ENCODE measurements around the gene AK8. TPM values are rescaled to one million over a fixed set of nuclear protein-coding genes. Genes with fewer than 3 reads are reported as not detected.
A peak's percentile ranks its signal among the peaks of the same experiment; 100 is the strongest.

Gene AK8
- total RNA-seq: 0.31 TPM

GRCh38 chr9:132877824-132878694 lies at the start of gene AK8:
AK8 (minus strand) TSS chr9:132878284; CDS start chr9:132878255, 29 bp downstream.
- DNase-seq: peak; percentile 85

DNA sequence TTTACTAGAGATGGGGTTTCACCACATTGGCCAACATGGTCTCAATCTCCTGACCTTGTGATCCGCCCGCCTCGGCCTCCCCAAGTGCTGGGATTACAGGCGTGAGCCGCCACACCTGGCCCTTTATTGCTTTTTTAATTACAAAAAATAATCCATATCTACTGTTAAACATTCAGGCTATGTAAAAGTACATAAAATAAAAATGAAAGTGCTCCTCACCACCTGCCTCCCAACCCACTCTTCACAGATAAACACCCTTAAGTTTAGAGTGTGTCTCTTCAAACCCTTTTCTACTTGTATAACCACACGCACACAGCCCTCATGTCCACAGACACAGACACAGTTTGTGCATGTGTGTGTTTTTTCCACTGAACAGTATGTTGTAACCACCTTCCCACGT lies 49.6 kb upstream of the AK8 start:
- DNase-seq: no peak

GRCh38 chr9:132923346-132923902 lies 45.3 kb upstream of the AK8 start:
- no peak for DNase-seq

DNA sequence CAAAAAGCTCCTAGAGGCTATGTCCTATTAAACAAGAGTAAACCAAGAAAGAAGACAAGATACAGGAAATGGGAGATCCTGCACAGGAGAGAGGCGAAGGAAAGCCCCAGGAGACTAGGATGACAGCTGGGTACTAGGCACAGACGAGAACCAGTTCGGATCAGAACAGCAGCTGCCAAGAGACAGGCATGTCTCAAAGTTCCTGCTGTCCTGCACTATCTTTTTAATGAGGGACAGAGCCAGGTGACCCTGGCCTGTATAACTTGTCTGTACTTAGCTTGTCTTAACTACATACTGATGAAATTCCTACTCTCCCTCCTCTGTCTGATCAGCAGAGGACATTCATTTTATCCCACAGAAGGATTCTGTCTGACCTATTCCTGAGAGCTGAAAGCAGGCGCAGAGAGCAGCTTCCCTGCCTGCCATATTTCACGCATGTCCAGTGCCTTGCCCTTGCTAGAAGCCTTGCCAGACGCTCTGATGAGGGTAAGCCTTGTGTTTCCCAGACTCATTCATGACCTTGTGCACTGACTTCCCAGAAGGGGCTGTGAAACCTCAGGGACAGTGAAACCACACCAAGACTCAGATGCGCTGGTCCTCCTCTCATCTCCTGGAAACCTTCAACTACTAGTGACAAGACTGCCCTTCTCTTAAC lies 41.7 kb upstream of the AK8 start:
- peak; percentile 68 for DNase-seq

GRCh38 chr9:132914924-132915323 lies 36.8 kb upstream of the AK8 start:
- DNase-seq: no peak

DNA sequence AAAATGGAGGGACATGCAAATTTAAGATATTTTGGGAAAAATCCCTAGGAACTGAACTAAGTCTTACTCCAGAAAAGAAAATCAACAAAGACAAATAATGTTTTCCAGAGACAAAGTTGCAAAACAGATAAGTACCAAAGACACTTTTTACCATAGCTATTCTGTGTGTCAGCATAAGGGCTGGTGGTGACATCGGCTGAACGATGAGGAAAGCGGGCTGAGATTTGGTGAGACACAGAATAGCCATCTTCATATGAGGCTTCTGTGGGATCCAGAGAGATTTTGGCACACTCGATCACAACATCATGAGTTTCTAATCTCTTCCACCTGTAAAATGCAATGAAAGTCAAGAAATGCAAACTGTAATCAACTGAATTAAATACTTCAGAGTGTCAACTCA lies 34.0 kb upstream of the AK8 start:
- DNase-seq: no peak

DNA sequence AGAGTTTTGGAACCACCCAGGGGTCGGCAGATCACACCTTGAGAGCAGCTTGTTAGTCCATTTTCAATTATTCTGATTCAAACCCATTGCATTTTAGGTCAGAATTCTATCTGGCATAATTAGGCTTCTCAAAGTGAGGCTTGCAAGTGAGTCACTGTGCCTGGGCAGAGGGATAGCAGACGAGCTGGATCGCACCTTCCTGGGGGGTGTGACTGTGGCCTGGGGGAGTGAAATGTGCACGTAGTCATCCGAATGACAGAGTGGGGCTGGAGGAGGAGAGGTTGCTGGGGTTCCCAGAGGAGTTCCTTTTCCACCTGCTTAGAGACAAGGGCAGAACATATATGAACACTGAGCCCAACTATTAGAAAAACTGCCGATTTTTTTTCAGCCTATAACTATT lies 32.3 kb upstream of the AK8 start:
- DNase-seq: no peak

GRCh38 chr9:132909311-132909710 lies 31.2 kb upstream of the AK8 start:
- no peak for DNase-seq

DNA sequence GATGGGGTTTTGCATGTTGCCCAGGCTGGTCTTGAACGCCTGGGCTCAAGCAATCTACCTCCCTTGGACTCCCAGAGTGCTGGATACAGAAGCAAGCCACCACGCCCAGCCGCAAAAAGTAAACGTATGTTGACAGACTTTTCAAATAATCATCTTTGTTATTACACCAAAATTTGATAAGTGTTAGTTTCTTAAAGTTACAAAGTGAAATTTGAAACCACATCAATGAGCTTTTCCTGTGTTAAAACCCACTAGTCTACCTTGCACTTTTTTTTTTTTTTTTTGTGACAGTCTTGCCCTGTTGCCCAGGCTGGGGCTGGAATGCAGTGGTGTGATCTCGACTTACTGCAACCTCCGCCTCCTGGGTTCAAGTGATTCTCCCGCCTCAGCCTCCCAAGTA lies 30.6 kb upstream of the AK8 start:
- no peak for DNase-seq

GRCh38 chr9:132905726-132906125 lies 27.6 kb upstream of the AK8 start:
- no peak for DNase-seq

DNA sequence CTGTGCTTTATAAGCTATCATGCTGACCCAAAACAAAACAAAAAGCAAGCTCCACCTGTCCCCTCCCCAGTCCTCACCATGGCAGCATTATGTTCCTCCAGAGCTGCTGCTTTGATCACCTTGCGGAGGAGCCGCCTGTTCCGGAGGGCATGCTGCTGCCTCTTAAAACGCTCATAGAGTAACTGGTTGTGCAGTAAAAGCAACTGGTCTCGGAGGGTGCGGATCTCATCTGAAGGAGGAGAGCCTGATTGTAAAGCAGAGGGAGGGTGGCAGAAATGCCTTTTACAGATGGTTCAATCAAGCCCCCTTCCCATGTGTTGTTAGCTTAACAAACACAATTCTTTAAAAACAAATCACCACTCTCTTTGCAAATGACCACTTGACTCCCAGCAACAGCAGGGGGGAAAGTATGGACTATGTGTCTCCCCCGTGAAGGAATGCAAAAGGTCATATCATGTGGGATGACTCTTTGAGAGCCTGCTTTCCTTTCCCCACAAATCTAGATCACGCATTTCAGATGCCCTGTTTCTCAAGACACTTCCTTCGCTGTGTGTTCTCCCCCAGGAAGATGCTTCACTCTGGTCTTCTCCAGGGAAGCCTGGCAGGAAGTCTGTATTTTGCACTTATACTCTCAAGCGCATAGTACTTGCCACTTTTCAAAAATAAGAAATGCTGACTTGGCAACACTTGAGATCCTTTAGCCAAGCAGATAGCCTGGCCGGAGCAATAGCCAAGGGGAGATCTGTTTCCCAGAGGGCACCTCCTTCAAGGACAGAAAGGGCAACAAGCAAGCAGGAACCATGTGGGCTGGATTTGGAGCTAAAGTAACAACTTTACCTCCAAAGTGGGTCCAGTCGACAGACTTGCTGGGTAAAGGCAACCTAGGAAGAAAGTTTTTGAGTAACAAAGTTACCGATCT lies 25.7 kb upstream of the AK8 start:
- DNase-seq: no peak

GRCh38 chr9:132901858-132902831 lies 24.1 kb upstream of the AK8 start:
- peak; percentile 92 for DNase-seq

GRCh38 chr9:132898051-132898450 lies 20.0 kb upstream of the AK8 start:
- no peak for DNase-seq

GRCh38 chr9:132896906-132897305 lies 18.8 kb upstream of the AK8 start:
- no peak for DNase-seq

DNA sequence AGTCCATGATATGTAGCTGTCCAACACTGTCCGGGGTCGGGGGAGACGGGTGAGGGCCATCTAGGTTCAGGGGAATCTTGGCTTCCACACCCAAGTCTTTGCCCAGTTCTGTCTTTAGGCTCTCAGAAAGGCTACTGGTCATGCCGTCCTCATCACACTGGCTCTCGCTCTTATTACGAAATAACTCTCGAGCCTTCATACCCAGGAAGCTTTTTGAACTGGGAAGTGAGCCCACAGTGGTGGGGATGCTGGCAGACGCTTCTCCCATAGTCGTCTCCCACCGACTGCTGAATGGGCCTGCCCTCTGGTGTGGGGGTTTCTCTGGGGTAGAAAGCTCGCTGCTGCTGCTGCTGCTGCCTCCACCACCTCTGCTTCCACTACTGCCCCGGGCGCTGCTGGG lies 18.2 kb upstream of the AK8 start:
- DNase-seq: no peak

- DNase-seq: peak; percentile 26
Measured at GRCh38 chr9:132894862-132895835, 17.1 kb upstream of the AK8 start.

DNA sequence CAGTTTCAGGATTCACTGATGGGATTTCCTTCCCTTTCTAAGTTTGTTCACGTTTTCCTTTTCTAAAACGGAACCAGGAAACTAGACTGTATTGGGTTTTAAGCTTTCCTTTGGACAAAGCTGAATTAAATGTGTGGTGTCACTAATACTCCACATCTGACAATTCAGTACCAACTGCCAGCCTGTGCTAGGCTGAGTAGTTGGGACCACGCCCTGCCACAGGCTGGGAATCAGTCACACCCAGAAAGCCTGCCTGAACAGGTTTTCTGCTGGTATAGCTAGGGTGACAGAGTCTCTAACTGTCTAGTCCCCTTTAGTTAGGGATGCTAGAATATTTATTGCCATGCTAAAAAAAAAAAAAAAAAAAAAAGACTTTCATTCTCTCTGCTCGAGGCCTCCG lies 16.3 kb upstream of the AK8 start:
- DNase-seq: peak; percentile 79

- no peak for DNase-seq
Measured at GRCh38 chr9:132892400-132892799, 14.3 kb upstream of the AK8 start.

- no peak for DNase-seq
Measured at GRCh38 chr9:132888151-132888550, 10.1 kb upstream of the AK8 start.

All from tongue (tissue), 2 donors.